OCI-LY1 (cell line): Measurements from ENCODE around the gene PLCG2.
"Not testable (repeated sequence)": the region's sequence is repeated elsewhere in the genome, so short reads cannot be mapped to it uniquely, and the experiment has no call there.

ENCODE experiments used
- H2AFZ ChIP-seq: fragments of 200-600 bp; sonication (generic), shearing (Covaris generic); 2 replicates; pipeline ENCODE4 v1.6.0; 2014; ENCODE audit warnings: antibody characterized with exemption, mild to moderate bottlenecking, low read length
- H3F3A ChIP-seq: fragments of 200-600 bp; sonication (generic), shearing (Covaris generic); 2 replicates; pipeline ENCODE4 v1.6.0; 2014; ENCODE audit warnings: mild to moderate bottlenecking, antibody characterized with exemption, low read length, moderate library complexity; ENCODE audit not compliant: insufficient read depth
- H3K27ac ChIP-seq: fragments of 200-600 bp; sonication (generic); 2 replicates; pipeline ENCODE4 v1.5.1; 2014; ENCODE audit warnings: low read length, mixed run types, mild to moderate bottlenecking, low read depth; ENCODE audit not compliant: poor library complexity, severe bottlenecking
- H3K27me3 ChIP-seq: fragments of 200-600 bp; sonication (generic); 2 replicates; pipeline ENCODE4 v1.6.0; 2014; ENCODE audit warnings: antibody characterized with exemption, mild to moderate bottlenecking, low read length, moderate library complexity; ENCODE audit not compliant: insufficient read depth
- H3K36me3 ChIP-seq: fragments of 200-600 bp; sonication (generic); 2 replicates; pipeline ENCODE4 v1.6.1; 2014; ENCODE audit warnings: mild to moderate bottlenecking, antibody characterized with exemption, low read length, moderate library complexity, mixed read lengths; ENCODE audit not compliant: insufficient read depth
- H3K4me1 ChIP-seq: fragments of 200-600 bp; sonication (generic); 2 replicates; pipeline ENCODE4 v1.5.1; 2014; ENCODE audit warnings: mild to moderate bottlenecking, low read length, moderate library complexity; ENCODE audit not compliant: insufficient read depth, severe bottlenecking
- H3K4me2 ChIP-seq: fragments of 200-600 bp; sonication (generic), shearing (Covaris generic); 2 replicates; pipeline ENCODE4 v1.6.1; 2014; ENCODE audit warnings: low read length
- H3K4me3 ChIP-seq: fragments of 200-600 bp; sonication (generic); 2 replicates; pipeline ENCODE4 v1.5.1; 2014; ENCODE audit warnings: low read length, low read depth, mild to moderate bottlenecking, mixed read lengths; ENCODE audit not compliant: poor library complexity, severe bottlenecking
- H3K79me2 ChIP-seq: fragments of 200-600 bp; shearing (Covaris generic); 2 replicates; pipeline ENCODE4 v1.6.1; 2016; ENCODE audit warnings: mixed run types, low read length, mixed read lengths; ENCODE audit not compliant: insufficient read depth
- H3K9ac ChIP-seq: fragments of 200-600 bp; sonication (generic), shearing (Covaris generic); 2 replicates; pipeline ENCODE4 v1.6.1; 2014; ENCODE audit warnings: mild to moderate bottlenecking, low read length, mixed read lengths
- H3K9me2 ChIP-seq: fragments of 200-600 bp; sonication (generic), shearing (Covaris generic); 2 replicates; pipeline ENCODE4 v1.6.1; 2014; ENCODE audit warnings: low read depth, mild to moderate bottlenecking, low read length, mixed read lengths
- H3K9me3 ChIP-seq: fragments of 200-600 bp; shearing (Covaris generic); 2 replicates; pipeline ENCODE4 v1.6.1; 2014; ENCODE audit warnings: low read length, mixed read lengths
- H4K20me1 ChIP-seq: fragments of 200-600 bp; sonication (generic), shearing (Covaris generic); 2 replicates; pipeline ENCODE4 v1.6.0; 2016; ENCODE audit warnings: mild to moderate bottlenecking, low read length; ENCODE audit not compliant: insufficient read depth
- EZH2 ChIP-seq: fragments of 200-600 bp; sonication (generic), shearing (Covaris generic); IDR thresholded peaks from 2 replicates; pipeline ENCODE4 v1.8.0; 2017; ENCODE audit warnings: borderline replicate concordance, mixed run types, mild to moderate bottlenecking, antibody characterized with exemption, low read length, moderate library complexity, mixed read lengths
- TF ChIP-seq, protein P1 (sequence below): fragments of 200-600 bp; sonication (generic), shearing (Covaris generic); IDR thresholded peaks from 2 replicates; pipeline ENCODE4 v1.5.1; 2017; ENCODE audit warnings: mild to moderate bottlenecking, antibody characterized with exemption, low read length, moderate library complexity, mixed read lengths

Gene PLCG2

GRCh38 chr16:81739503-81739902, 39.6 kb upstream of the PLCG2 start:
- Histone ChIP-seq H3K4me2 (peak overlapping the region; percentile 77), H4K20me1 (no peaks in the 10 kb centered on the region), H2AFZ (no peak overlapping the region), H3K27ac (peak overlapping the region; percentile 96), H3F3A (no peaks in the 10 kb centered on the region), H3K9me3 (no peaks in the 10 kb centered on the region), H3K36me3 (no peaks in the 10 kb centered on the region), H3K27me3 (no peaks in the 10 kb centered on the region), H3K4me3 (peak overlapping the region; percentile 62), H3K9ac (peak overlapping the region; percentile 86), H3K79me2 (peaks cover 8% of the 10 kb centered on the region; the same call in 1 of the 2 replicates), H3K4me1 (peaks cover 53% of the 10 kb centered on the region), H3K9me2 (no peaks in the 10 kb centered on the region)
- TF ChIP-seq, protein P1, sequence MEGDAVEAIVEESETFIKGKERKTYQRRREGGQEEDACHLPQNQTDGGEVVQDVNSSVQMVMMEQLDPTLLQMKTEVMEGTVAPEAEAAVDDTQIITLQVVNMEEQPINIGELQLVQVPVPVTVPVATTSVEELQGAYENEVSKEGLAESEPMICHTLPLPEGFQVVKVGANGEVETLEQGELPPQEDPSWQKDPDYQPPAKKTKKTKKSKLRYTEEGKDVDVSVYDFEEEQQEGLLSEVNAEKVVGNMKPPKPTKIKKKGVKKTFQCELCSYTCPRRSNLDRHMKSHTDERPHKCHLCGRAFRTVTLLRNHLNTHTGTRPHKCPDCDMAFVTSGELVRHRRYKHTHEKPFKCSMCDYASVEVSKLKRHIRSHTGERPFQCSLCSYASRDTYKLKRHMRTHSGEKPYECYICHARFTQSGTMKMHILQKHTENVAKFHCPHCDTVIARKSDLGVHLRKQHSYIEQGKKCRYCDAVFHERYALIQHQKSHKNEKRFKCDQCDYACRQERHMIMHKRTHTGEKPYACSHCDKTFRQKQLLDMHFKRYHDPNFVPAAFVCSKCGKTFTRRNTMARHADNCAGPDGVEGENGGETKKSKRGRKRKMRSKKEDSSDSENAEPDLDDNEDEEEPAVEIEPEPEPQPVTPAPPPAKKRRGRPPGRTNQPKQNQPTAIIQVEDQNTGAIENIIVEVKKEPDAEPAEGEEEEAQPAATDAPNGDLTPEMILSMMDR, result no peak
- no peak for TF ChIP-seq EZH2

DNA sequence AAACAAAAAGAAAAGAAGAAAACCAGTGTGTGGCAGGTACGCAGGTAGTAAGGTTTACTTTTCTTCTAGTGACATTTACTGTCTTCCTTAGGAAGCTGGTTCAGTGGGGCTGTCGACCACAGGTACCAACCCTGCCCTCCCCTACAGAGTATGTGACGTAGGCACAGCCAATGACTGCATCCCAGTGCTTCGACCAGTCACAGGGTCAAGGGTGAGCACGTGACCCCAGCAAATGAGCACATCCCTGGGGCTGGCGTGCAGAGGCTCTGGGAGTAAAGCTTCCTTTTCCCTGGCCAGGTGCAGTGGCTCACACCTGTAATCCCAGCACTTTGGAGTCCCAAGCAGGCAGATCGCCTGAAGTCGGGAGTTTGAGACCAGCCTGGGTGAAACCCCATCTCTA, 38.9 kb upstream of the PLCG2 start:
- H3K27ac ChIP-seq, result peak overlapping the region; percentile 96
- H3K36me3 ChIP-seq, result no peaks in the 10 kb centered on the region
- H3F3A ChIP-seq, result no peaks in the 10 kb centered on the region
- H3K9ac ChIP-seq, result peak overlapping the region; percentile 86
- H3K79me2 ChIP-seq, result peaks cover 8% of the 10 kb centered on the region; the same call in 1 of the 2 replicates
- peaks cover 60% of the 10 kb centered on the region for H3K4me1 ChIP-seq
- no peaks in the 10 kb centered on the region for H3K9me3 ChIP-seq
- no peaks in the 10 kb centered on the region for H3K27me3 ChIP-seq
- no peaks in the 10 kb centered on the region for H4K20me1 ChIP-seq
- H3K4me3 ChIP-seq, result peak overlapping the region; percentile 62
- TF ChIP-seq, protein P1, result no peak
- no peak for TF ChIP-seq EZH2
- H3K4me2 ChIP-seq, result peak overlapping the region; percentile 77
- no peak overlapping the region for H2AFZ ChIP-seq
- H3K9me2 ChIP-seq, result no peaks in the 10 kb centered on the region

GRCh38 chr16:81741430-81741770, 37.7 kb upstream of the PLCG2 start:
- not testable (repeated sequence) for H3K27me3 ChIP-seq, H3K9me3 ChIP-seq, H3K36me3 ChIP-seq, H2AFZ ChIP-seq, H4K20me1 ChIP-seq, H3K9me2 ChIP-seq, H3K79me2 ChIP-seq, H3F3A ChIP-seq
- H3K27ac ChIP-seq, result peak overlapping the region; percentile 96
- peak overlapping the region; percentile 86; the same call in 1 of the 2 replicates for H3K9ac ChIP-seq
- H3K4me3 ChIP-seq, result peak overlapping the region; percentile 62
- H3K4me2 ChIP-seq, result peak overlapping the region; percentile 77
- H3K4me1 ChIP-seq, result peaks cover 72% of the 10 kb centered on the region

- H3K4me2 ChIP-seq, result no peak overlapping the region
- H3K9me2 ChIP-seq, result no peaks in the 10 kb centered on the region
- H3K4me3 ChIP-seq, result no peak overlapping the region
- no peaks in the 10 kb centered on the region for H3F3A ChIP-seq
- peaks cover 73% of the 10 kb centered on the region for H3K4me1 ChIP-seq
- no peaks in the 10 kb centered on the region for H3K27me3 ChIP-seq
- H3K79me2 ChIP-seq, result peaks cover 17% of the 10 kb centered on the region; the same call in 1 of the 2 replicates
- no peak overlapping the region for H2AFZ ChIP-seq
- H3K9ac ChIP-seq, result no peak overlapping the region
- H3K9me3 ChIP-seq, result no peaks in the 10 kb centered on the region
- peak overlapping the region; percentile 83 for H3K27ac ChIP-seq
- H3K36me3 ChIP-seq, result no peaks in the 10 kb centered on the region
- no peaks in the 10 kb centered on the region for H4K20me1 ChIP-seq
- TF ChIP-seq EZH2, result no peak
- TF ChIP-seq, protein P1, result no peak
Measured at GRCh38 chr16:81744385-81744784, 34.7 kb upstream of the PLCG2 start.
